SJSA1 (cell line): Measurements from ENCODE around the gene P2RY2. TPM values are rescaled to one million over a fixed set of nuclear protein-coding genes. Genes with fewer than 3 reads are reported as not detected.
A peak's percentile ranks its signal among the peaks of the same experiment; 100 is the strongest.
"Not testable (repeated sequence)": the region's sequence is repeated elsewhere in the genome, so short reads cannot be mapped to it uniquely, and the experiment has no call there.

Experiments used
- DNase-seq, 2 experiments: peaks; one replicate each; pipeline ENCODE4 v3.0.0-alpha.2; 2015 to 2020; ENCODE audit warnings: low spot score in 2 of 2, low read depth in 1 of 2
- H3K27ac ChIP-seq: fragments of 250-450 bp; sonication (Bioruptor Pico); 2 replicates; pipeline ENCODE4 v1.5.1; 2020; ENCODE audit warnings: mild to moderate bottlenecking, moderate library complexity
- H3K27me3 ChIP-seq: fragments of 250-450 bp; sonication (Bioruptor Pico); replicated peaks from 2 replicates; pipeline ENCODE4 v1.5.1; 2020; ENCODE audit warnings: mild to moderate bottlenecking, moderate library complexity
- H3K36me3 ChIP-seq: fragments of 250-450 bp; sonication (Bioruptor Pico); 2 replicates; pipeline ENCODE4 v1.5.1; 2020; ENCODE audit warnings: mild to moderate bottlenecking
- H3K4me1 ChIP-seq: fragments of 250-450 bp; sonication (Bioruptor Pico); replicated peaks from 2 replicates; pipeline ENCODE4 v1.6.1; 2021; ENCODE audit warnings: mild to moderate bottlenecking
- H3K4me3 ChIP-seq: fragments of 250-450 bp; sonication (Bioruptor Pico); 2 replicates; pipeline ENCODE4 v1.5.1; 2020; ENCODE audit warnings: mild to moderate bottlenecking
- H3K9me3 ChIP-seq: fragments of 250-450 bp; sonication (Bioruptor Pico); replicated peaks from 2 replicates; pipeline ENCODE4 v1.5.1; 2020; ENCODE audit warnings: mild to moderate bottlenecking
- total RNA-seq: library from RNA; depleted of rRNA; stranded (reverse); fragments of >200 nt; shearing (Covaris generic); gene quantifications from 2 replicates; pipeline ENCODE4 v1.2.3, GENCODE V29; 2014

The P2RY2 gene
- total RNA-seq, 1 experiment from 2014 or later, result not detected

DNA sequence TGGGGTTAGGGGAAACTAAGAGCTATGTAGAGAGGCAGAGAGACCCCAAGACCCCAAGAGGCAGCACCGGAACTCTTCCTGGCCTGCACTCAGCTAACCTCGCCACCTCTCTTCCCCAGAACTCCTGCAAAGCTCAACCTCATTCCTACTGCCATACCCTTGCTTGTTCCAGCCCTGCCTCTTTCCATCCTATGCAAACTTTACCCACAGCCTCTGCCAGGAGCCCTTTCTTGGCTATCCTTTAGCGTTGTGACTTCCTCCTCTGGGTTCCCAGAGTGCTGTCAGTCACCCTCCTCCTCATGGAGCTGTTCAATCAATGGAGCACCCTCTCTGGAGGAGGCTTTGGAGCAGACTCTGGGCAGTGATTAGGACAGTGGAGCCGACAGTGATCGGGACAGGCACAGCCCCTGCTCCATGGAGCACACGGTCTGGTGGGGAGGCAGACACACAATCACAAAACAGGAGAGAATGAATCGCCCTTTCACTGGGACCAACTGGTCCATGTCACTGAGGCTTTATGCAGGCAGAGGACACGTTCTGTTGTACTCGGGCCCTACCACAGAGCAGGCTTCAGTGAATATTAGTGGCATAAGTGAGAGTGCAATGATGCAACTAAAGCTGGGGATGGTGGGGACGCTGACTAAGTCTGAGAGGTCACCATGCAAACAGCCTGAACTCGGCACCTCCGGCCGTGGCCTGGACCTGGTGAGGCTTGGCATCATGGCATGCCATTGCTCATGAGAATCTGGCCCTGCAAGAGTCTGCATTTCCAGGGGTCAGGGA lies 24.6 kb upstream of the P2RY2 start:
- peaks cover 9% of the 10 kb centered on the region for H3K4me1 ChIP-seq
- no peak overlapping the region for H3K27ac ChIP-seq
- H3K9me3 ChIP-seq, result no peaks in the 10 kb centered on the region
- no peaks in the 10 kb centered on the region for H3K36me3 ChIP-seq
- no peaks in the 10 kb centered on the region for H3K27me3 ChIP-seq
- H3K4me3 ChIP-seq, result no peak overlapping the region
- no peak for DNase-seq

DNA sequence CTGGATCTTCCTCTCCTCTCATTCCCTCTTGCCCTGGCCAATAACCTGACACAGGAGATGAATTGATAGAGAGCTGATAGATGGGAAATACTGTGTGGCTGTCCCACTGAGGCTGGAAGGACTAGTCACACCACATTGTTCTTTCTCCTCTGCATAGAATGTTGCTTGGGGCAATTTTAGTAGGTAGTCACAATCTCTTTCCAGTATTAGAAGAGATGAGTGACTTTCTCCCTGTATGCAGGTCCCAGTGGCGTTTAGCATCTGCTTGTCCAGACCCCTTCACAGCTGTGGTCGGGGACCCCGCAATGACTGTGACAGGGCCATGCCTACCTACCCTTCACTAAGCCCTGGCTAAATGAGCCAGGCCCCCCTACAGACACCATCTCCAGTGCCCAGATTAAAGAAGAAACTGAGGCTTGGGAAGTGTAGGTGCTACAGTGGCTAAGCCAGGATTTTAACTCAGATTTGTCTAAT lies 24.0 kb upstream of the P2RY2 start:
- no peak overlapping the region for H3K27ac ChIP-seq
- H3K9me3 ChIP-seq, result no peaks in the 10 kb centered on the region
- H3K4me1 ChIP-seq, result peaks cover 13% of the 10 kb centered on the region
- H3K27me3 ChIP-seq, result no peaks in the 10 kb centered on the region
- no peak for DNase-seq
- no peak overlapping the region for H3K4me3 ChIP-seq
- no peaks in the 10 kb centered on the region for H3K36me3 ChIP-seq

DNA sequence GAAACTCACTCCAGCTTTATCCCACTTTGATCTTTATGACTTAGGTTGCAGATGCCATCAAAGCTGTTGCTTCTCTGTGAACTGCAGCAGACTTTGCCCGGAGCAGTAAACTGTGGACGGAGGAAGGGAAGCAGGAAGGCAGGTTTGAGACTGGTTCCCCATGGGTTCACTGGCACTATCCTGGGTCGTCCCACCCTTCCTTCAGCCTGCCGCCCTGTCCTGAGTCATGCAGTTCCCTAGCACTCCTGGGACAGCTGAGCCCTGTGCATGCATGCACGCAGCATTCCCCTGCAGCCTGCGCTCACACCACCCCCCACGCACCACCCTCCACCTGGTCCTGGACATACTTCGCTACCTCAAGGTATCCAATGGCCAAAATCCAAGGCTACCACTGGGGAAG lies 23.5 kb upstream of the P2RY2 start:
- H3K27me3 ChIP-seq, result no peaks in the 10 kb centered on the region
- no peak for DNase-seq

DNA sequence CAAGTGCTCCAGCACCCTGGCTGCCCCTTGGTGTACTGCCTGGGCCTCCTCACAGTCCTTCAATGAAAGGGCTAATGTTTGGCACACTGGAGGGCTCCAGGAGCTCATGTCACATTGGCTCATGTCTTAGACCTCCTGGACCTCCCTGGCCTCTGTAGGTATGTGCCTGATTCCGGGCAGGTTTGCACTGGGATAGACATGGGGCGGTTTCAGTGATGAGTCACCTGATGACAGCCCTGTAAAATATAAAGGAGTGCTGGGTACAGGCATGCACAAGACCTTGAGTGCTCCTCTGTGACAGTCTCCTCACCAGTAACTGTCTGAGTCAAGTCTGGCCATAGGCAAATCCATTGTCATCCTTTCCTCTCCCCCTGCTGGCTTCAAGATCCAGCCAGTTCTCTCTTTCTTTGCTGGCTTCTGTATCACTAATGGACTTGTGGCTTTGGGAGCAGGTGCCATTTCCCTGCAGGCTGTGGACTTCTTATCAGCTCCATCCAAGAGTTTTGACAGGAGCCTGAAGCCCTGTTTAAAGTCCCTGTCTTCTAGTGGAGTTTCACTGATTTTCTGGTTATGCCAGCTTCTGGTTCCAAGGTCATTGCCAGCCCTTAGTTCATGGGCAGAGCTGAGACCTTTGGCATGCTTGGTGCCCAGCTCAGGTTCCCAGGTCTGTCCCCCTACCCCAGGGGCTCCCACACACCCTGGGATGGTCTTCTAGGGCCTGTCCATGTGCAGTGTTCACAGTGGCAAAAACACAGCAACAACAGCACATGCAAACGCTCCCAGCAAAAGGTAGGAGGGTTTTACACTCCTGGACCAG lies 22.7 kb upstream of the P2RY2 start:
- Histone ChIP-seq H3K27me3 (no peaks in the 10 kb centered on the region), H3K27ac (no peak overlapping the region), H3K4me1 (peaks cover 13% of the 10 kb centered on the region), H3K4me3 (no peak overlapping the region), H3K9me3 (no peaks in the 10 kb centered on the region), H3K36me3 (no peaks in the 10 kb centered on the region)
- no peak for DNase-seq

More for the DNA sequence above, 23.5 kb upstream of the P2RY2 start:
- Histone ChIP-seq H3K4me3 (no peak overlapping the region), H3K36me3 (no peaks in the 10 kb centered on the region), H3K27ac (no peak overlapping the region), H3K4me1 (peaks cover 13% of the 10 kb centered on the region), H3K9me3 (no peaks in the 10 kb centered on the region)

DNA sequence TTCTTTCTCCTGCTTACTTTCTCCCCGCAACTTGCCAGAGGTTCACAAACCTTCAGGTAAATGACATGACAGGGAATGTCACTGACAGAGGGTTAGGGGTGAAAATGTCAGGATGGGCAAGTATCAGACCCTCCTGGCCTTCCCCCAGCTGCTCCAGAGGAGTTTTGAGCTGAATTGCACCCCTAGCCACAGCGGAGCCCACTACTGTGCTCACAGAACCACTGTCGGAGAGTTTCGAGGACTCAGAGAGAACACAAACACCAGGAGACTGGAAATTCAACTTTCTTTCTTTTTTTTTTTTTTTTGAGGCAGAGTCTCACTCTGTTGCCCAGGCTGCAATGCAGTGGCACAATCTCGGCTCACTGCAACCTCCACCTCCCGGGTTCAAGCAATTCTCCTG lies 21.5 kb upstream of the P2RY2 start:
- Histone ChIP-seq H3K27me3 (no peaks in the 10 kb centered on the region), H3K27ac (no peak overlapping the region), H3K9me3 (no peaks in the 10 kb centered on the region), H3K4me1 (peaks cover 13% of the 10 kb centered on the region), H3K36me3 (no peaks in the 10 kb centered on the region), H3K4me3 (no peak overlapping the region)
- no peak for DNase-seq

DNA sequence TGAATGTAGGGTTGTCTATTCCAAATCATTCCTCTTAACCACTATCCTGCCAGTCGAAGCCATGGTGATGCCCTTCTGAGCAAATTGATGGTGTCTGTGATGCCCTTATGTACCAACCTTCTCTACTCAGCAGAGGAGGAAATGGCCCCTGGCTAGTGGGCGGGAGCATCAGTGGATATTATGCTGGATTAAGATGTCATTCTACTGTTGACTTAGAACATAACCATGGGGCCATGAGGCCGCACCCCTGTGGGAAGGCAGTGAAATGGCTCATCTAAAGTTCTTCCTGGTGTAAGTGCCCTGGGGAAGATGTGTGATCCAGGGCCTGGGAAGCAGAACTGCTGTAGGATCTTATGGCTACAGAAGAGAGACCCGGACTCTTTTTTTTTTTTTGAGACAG lies 20.7 kb upstream of the P2RY2 start:
- H3K27ac ChIP-seq, result no peak overlapping the region
- H3K36me3 ChIP-seq, result no peaks in the 10 kb centered on the region
- no peak for DNase-seq
- no peaks in the 10 kb centered on the region for H3K27me3 ChIP-seq
- peaks cover 13% of the 10 kb centered on the region for H3K4me1 ChIP-seq
- no peaks in the 10 kb centered on the region for H3K9me3 ChIP-seq
- H3K4me3 ChIP-seq, result no peak overlapping the region

DNA sequence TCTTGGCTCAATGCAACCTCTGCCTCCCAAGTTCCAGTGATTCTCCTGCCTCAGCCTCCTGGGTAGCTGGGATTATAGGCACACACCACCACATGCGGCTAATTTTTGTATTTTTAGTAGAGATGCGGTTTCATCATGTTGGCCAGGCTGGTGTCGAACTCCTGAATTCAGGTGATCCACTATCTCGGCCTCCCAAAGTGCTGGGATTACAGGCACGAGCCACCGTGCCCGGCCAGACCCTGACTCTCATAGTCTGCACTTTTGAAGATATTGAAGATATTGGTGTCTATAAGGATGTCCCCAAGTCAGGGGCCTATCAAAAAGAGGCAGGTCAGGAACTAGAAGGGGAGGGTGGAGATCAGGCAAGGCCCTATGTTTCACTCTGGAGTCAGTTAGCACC lies 20.3 kb upstream of the P2RY2 start:
- not testable (repeated sequence) for H3K27ac ChIP-seq, H3K27me3 ChIP-seq, H3K9me3 ChIP-seq, H3K4me3 ChIP-seq, DNase-seq, H3K36me3 ChIP-seq
- peaks cover 13% of the 10 kb centered on the region for H3K4me1 ChIP-seq

DNA sequence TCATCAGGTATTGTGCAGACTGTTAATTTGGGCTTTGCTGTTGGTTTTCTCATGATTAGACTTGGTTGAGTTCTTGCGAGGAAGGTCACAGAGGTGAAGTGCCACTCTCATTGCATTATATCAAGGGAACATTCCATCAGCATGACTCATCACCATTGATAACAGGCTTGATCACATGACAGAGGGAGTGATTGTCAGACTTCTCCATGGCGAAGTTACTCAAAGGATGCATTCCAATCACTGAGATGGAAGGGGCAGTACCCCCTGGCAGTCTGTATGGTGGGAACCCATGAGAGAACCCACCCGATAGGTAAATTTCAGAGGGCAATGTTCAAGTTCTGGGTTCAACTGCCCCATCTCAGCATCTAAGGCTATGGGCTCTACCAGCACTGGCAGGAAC lies 19.4 kb upstream of the P2RY2 start:
- Histone ChIP-seq H3K4me3 (no peak overlapping the region), H3K27me3 (no peaks in the 10 kb centered on the region), H3K36me3 (no peaks in the 10 kb centered on the region), H3K4me1 (peaks cover 13% of the 10 kb centered on the region), H3K27ac (no peak overlapping the region), H3K9me3 (no peaks in the 10 kb centered on the region)
- peak in 1 of 2 experiments; percentile 15 for DNase-seq

DNA sequence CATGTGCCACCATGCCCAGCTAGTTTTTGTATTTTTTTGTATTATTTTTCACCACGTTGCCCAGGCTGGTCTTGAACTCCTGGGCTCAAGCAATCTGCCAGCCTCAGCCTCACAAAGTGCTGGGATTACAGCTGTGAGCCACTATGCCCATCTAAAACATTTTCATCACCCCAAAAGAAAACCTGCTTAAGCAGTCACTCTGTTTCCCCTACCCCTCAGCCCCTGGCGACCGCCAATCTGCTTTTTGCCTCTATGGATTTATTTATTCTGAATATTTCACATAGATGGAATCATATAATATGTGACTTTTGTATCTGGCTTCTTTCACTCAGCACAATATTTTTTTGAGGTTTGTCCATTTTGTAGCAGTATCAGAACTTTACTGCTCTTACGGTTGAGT lies 18.6 kb upstream of the P2RY2 start:
- no peak for DNase-seq
- no peaks in the 10 kb centered on the region for H3K9me3 ChIP-seq
- no peak overlapping the region for H3K27ac ChIP-seq
- H3K27me3 ChIP-seq, result no peaks in the 10 kb centered on the region
- no peaks in the 10 kb centered on the region for H3K36me3 ChIP-seq
- H3K4me1 ChIP-seq, result peaks cover 13% of the 10 kb centered on the region
- no peak overlapping the region for H3K4me3 ChIP-seq

DNA sequence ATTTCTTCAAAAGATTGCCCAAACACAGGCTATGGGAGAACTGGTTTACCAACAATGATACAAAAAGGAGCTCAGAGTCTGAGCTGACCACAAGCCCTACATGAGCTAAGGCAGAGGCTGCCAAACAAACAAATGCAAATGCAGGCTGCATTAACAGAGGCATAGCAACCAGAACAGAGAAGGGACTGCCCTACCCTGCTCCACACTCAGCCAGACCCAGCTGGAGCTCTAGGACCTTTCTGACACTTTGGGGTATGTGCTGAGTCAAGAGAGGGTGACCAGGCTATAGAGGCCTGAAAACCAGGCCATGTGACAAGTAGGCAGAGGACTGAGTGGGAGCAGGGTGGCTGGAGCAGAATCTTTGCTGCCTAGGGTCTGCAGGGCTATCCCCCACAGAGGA lies 17.8 kb upstream of the P2RY2 start:
- Histone ChIP-seq H3K9me3 (no peaks in the 10 kb centered on the region), H3K4me3 (no peak overlapping the region), H3K36me3 (no peaks in the 10 kb centered on the region), H3K27ac (no peak overlapping the region), H3K4me1 (peaks cover 10% of the 10 kb centered on the region), H3K27me3 (no peaks in the 10 kb centered on the region)
- DNase-seq, result no peak

DNA sequence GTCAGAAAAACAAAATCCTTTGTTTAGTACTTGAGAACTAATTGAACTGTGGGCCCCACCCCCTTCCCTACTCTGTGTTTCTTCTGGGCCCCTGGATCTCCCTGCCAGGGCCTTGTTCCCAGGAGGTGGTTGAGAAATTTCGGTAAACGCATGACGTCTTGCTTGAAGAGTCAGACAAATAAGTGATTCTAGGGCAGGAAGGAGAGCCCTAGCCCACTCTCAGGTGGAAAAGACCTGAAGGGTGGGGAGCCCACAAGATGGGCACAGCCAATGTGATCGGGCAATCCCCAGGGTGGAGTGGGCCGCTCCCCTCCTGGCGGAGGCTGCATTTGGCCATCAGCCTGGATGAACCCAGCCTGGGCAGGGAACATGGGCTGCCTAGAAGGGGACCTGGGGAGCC lies 16.8 kb upstream of the P2RY2 start:
- Histone ChIP-seq H3K27me3 (no peaks in the 10 kb centered on the region), H3K4me1 (peaks cover 10% of the 10 kb centered on the region), H3K36me3 (no peaks in the 10 kb centered on the region), H3K9me3 (no peaks in the 10 kb centered on the region), H3K27ac (no peak overlapping the region), H3K4me3 (no peak overlapping the region)
- DNase-seq, result no peak

DNA sequence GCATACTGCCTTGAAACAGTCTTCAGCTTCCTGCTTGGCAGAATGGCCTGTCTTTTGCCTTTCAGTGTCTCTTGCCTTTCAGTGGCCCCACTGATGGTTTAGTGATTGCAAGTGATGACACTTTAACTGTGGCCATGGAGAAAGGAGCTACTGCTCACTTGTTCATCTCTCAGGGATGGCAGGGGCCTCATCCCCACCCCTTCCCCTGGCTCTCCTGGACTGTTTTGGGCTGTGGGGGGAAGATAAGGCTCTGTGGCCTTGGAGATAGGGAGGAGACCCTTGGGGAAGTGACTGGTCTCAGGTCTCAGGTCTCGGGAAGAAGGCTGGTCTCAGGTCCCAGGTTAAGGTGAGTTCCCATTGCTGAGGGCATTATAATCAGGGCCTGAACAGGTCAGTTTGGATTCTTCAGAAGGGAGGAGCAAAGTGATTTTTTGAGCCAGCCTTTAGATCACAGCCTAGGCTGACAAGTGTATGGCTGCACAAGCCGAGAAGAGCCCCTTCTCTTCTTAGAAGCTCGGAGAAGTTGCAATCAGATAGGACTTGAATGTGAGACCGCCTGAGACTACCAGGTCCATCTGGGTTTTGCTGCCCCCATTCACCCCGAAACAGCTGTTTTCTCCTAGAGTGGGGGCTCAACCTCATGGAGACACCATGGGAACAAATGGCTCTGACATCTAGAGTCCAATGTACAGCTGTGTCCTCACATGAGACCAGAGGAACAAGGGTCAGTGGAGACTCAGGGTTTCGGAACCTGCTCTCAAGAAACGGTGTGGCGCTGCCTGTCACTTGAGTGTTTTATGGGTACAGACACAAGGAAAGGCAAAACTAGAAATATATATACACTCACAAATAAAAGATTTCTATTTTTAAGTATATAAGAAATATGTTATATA lies 15.9 kb upstream of the P2RY2 start:
- no peaks in the 10 kb centered on the region for H3K9me3 ChIP-seq
- H3K27ac ChIP-seq, result no peak overlapping the region
- H3K27me3 ChIP-seq, result no peaks in the 10 kb centered on the region
- H3K36me3 ChIP-seq, result no peaks in the 10 kb centered on the region
- peaks cover 16% of the 10 kb centered on the region for H3K4me1 ChIP-seq
- no peak for DNase-seq
- H3K4me3 ChIP-seq, result no peak overlapping the region

DNA sequence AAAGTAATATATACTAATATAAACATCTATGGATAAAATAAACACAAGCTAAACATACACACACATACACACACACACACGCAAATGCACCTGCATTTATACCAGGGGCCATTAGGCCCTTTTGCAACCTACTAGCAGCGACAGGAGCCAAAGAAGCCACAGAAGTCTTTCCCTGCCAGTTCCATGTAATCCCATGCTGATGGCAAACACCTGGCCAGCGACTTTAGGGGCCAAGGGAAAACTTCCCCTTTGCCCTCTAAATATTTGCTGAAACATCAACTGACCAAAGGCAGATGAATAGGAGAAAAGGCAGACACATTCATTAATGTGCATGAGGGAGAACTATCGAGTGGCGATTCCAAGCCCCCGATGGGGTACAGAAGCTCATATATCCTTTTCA lies 14.8 kb upstream of the P2RY2 start:
- peaks cover 23% of the 10 kb centered on the region for H3K4me1 ChIP-seq
- H3K36me3 ChIP-seq, result no peaks in the 10 kb centered on the region
- H3K27ac ChIP-seq, result no peak overlapping the region
- H3K27me3 ChIP-seq, result no peaks in the 10 kb centered on the region
- no peak overlapping the region for H3K4me3 ChIP-seq
- DNase-seq, result no peak
- no peaks in the 10 kb centered on the region for H3K9me3 ChIP-seq
